Naive thymus-derived CD4-positive, alpha-beta T cell (primary cell): ENCODE results near the gene CDHR3. TPM values are rescaled to one million over a fixed set of nuclear protein-coding genes. Genes with fewer than 3 reads are reported as not detected.
A peak's percentile ranks its signal among the peaks of the same experiment; 100 is the strongest.

Source experiments
- ATAC-seq: fragments of 150-1000 bp; cut with Tn5 transposase; 2 replicates; pipeline ENCODE4 v1.10.0; 2021; ENCODE audit warnings: mild to moderate bottlenecking, moderate library complexity
- CTCF ChIA-PET: fragments of 350-600 bp; sonication (Branson Sonifier 250); formaldehyde crosslinking; loops from one replicate; lab custom pipeline; 2021; ENCODE audit warnings: antibody characterized with exemption; lab: Charles Lee
- POLR2A ChIA-PET: fragments of 350-600 bp; sonication (Branson Sonifier 250); formaldehyde crosslinking; loops from one replicate; lab custom pipeline; 2021; ENCODE audit warnings: antibody characterized with exemption, inconsistent platforms; lab: Charles Lee
- DNase-seq, 9 donors: peaks; one replicate each; pipeline versions ENCODE4 v3.0.0 to v3.0.0-alpha.2; 2020 to 2022; ENCODE audit warnings: mixed read lengths in 1 of 9
- H3K27ac ChIP-seq: one replicate; pipeline ENCODE4 v1.7.0; 2013; ENCODE audit warnings: mild to moderate bottlenecking, low read depth, low read length, moderate library complexity
- H3K27me3 ChIP-seq, 2 donors: one replicate each; pipeline ENCODE4 v1.7.0; 2013; ENCODE audit warnings: low read length in 2 of 2, mild to moderate bottlenecking in 2 of 2, moderate library complexity in 2 of 2; ENCODE audit not compliant: control insufficient read depth in 2 of 2, insufficient read depth in 2 of 2
- H3K36me3 ChIP-seq, 3 experiments: 1 replicate in 2 of 3; 2 replicates in 1 of 3; pipeline ENCODE4 v1.7.0; 2013; ENCODE audit warnings: low read length in 3 of 3, mild to moderate bottlenecking in 3 of 3, moderate library complexity in 1 of 3; ENCODE audit not compliant: insufficient read depth in 3 of 3, control insufficient read depth in 2 of 3
- H3K4me1 ChIP-seq, 2 donors: one replicate each; pipeline ENCODE4 v1.7.0; 2013; ENCODE audit warnings: low read length in 2 of 2, mild to moderate bottlenecking in 2 of 2, moderate library complexity in 1 of 2; ENCODE audit not compliant: control insufficient read depth in 2 of 2, insufficient read depth in 2 of 2
- H3K4me3 ChIP-seq: 2 replicates; pipeline ENCODE4 v1.7.0; 2013; ENCODE audit warnings: mild to moderate bottlenecking, low read length
- H3K9me3 ChIP-seq, 3 experiments: 1 replicate in 2 of 3; 2 replicates in 1 of 3; pipeline ENCODE4 v1.7.0; 2013; ENCODE audit warnings: low read length in 3 of 3; ENCODE audit not compliant: control insufficient read depth in 2 of 3
- H3K27ac Mint-ChIP-seq, 9 donors: one replicate each; pipeline ENCODE4 v1.8.0; 2020 to 2022; ENCODE audit warnings: mixed read lengths in 9 of 9, mild to moderate bottlenecking in 8 of 9, moderate library complexity in 5 of 9, inconsistent platforms in 2 of 9
- H3K27me3 Mint-ChIP-seq, 5 donors: one replicate each; pipeline ENCODE4 v1.8.0; 2021 to 2022; ENCODE audit warnings: mixed read lengths in 5 of 5, mild to moderate bottlenecking in 1 of 5
- H3K36me3 Mint-ChIP-seq, 5 donors: one replicate each; pipeline ENCODE4 v1.8.0; 2020 to 2022; ENCODE audit warnings: mixed read lengths in 5 of 5, mild to moderate bottlenecking in 3 of 5, inconsistent platforms in 1 of 5
- H3K4me1 Mint-ChIP-seq, 7 donors: one replicate each; pipeline ENCODE4 v1.8.0; 2020 to 2022; ENCODE audit warnings: mixed read lengths in 7 of 7, mild to moderate bottlenecking in 3 of 7, inconsistent platforms in 1 of 7
- H3K4me3 Mint-ChIP-seq, 10 donors: one replicate each; pipeline ENCODE4 v1.8.0; 2020 to 2022; ENCODE audit warnings: mild to moderate bottlenecking in 10 of 10, mixed read lengths in 10 of 10, moderate library complexity in 6 of 10, inconsistent platforms in 2 of 10
- H3K9me3 Mint-ChIP-seq, 11 donors: one replicate each; pipeline ENCODE4 v1.8.0; 2020 to 2022; ENCODE audit warnings: mixed read lengths in 11 of 11, mild to moderate bottlenecking in 4 of 11, inconsistent platforms in 1 of 11, moderate library complexity in 1 of 11
- intact Hi-C, 2 donors: fragments of 100-400 bp; cut with micrococcal nuclease; formaldehyde crosslinking; loops; one replicate each; pipeline ENCODE4 v1.15.1; 2023
- polyA plus RNA-seq, 2 donors: library from polyadenylated mRNA; unstranded; fragments of 300-500 nt; fragmentation: Illumina TruSeq; gene quantifications; one replicate each; pipeline ENCODE4 v1.2.3, GENCODE V29; 2021
- total RNA-seq, 6 experiments: library from RNA in 5 of 6; stranded (reverse) in 5 of 6; gene quantifications; 1 replicate in 5 of 6; 2 replicates in 1 of 6; pipeline ENCODE4 v1.2.3 and lab custom pipeline; 2021 to 2026

Gene CDHR3
- total and polyA plus RNA-seq, 7 experiments from 2014 or later: 1.1 to 14.0 (median 6.5) TPM

GRCh38 chr7:106029451-106029850, 66.4 kb downstream of the CDHR3 start:
- intact Hi-C loops: no loop called here
- Histone ChIP-seq H3K4me3 (no peak overlapping the region), H3K27me3 (no peaks in the 10 kb centered on the region), H3K27ac (no peak overlapping the region), H3K9me3 (no peaks in the 10 kb centered on the region), H3K36me3 (no peaks in the 10 kb centered on the region), H3K4me1 (peaks cover 0 to 29% of the 10 kb centered on the region in 2 donors)
- ChIA-PET POLR2A (interaction anchor here (1.2 kb wide), 2 partner anchors 15 kb away, joined by 4 to 5 read pairs; no protein-coding TSS in a partner anchor), CTCF (interaction anchor here (1.3 to 11.0 kb wide), 3 partner anchors 11 to 269 kb away, joined by 3 to 85 read pairs (median 6); no protein-coding TSS in a partner anchor)
- H3K4me3 Mint-ChIP-seq: no peak overlapping the region
- H3K9me3 Mint-ChIP-seq: peaks cover 0 to 3% (median 0%) of the 10 kb centered on the region in 11 donors
- ATAC-seq (no peak), DNase-seq (no peak)
- H3K27me3 Mint-ChIP-seq: peaks cover 0 to 39% (median 0%) of the 10 kb centered on the region in 5 donors
- peaks cover 6 to 73% (median 57%) of the 10 kb centered on the region in 7 donors for H3K4me1 Mint-ChIP-seq
- no peaks in the 10 kb centered on the region for H3K36me3 Mint-ChIP-seq
- H3K27ac Mint-ChIP-seq: peak overlapping the region in 5 of 9 donors; percentile 2 to 80 (median 16)

DNA sequence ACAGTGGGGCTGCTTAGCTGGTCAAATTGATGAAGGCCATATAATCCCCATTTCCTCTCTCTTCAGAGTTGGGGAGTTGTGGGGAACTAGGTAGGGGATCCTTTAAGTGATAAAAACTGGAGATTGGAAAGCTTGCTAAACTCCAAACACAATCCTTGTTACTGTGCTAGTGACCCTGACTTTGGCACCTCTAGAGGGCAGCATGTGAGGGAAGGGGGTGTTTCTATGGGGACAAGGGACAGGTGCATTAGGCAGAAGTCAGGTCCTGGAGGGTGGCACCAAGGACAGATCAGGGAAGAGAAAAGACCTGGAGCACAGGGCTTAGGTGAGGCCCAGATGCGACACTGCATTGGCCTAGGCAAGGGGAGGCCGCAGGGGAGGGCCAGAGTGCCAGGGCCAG, 66.9 kb downstream of the CDHR3 start:
- no peaks in the 10 kb centered on the region for H3K9me3 ChIP-seq
- no peak overlapping the region for H3K4me3 ChIP-seq
- no peak for DNase-seq
- no peaks in the 10 kb centered on the region for H3K36me3 ChIP-seq
- intact Hi-C loops: no loop called here
- no peak overlapping the region for H3K4me3 Mint-ChIP-seq
- H3K36me3 Mint-ChIP-seq: no peaks in the 10 kb centered on the region
- H3K27ac ChIP-seq: no peak overlapping the region
- CTCF ChIA-PET: interaction anchor here (0.9 to 11.0 kb wide), 4 partner anchors 10 to 269 kb away, joined by 3 to 85 read pairs (median 5); no protein-coding TSS in a partner anchor
- peaks cover 6 to 70% (median 56%) of the 10 kb centered on the region in 7 donors for H3K4me1 Mint-ChIP-seq
- H3K27me3 ChIP-seq: no peaks in the 10 kb centered on the region
- H3K27ac Mint-ChIP-seq: peak overlapping the region in 3 of 9 donors; percentile 16 to 58 (median 55)
- no peak for ATAC-seq
- H3K4me1 ChIP-seq: peaks cover 0 to 26% of the 10 kb centered on the region in 2 donors
- POLR2A ChIA-PET: interaction anchor here (1.2 to 1.5 kb wide), 3 partner anchors 10 to 15 kb away, joined by 4 to 5 read pairs (median 5); no protein-coding TSS in a partner anchor
- peaks cover 0 to 3% (median 0%) of the 10 kb centered on the region in 11 donors for H3K9me3 Mint-ChIP-seq
- peaks cover 0 to 39% (median 0%) of the 10 kb centered on the region in 5 donors for H3K27me3 Mint-ChIP-seq

DNA sequence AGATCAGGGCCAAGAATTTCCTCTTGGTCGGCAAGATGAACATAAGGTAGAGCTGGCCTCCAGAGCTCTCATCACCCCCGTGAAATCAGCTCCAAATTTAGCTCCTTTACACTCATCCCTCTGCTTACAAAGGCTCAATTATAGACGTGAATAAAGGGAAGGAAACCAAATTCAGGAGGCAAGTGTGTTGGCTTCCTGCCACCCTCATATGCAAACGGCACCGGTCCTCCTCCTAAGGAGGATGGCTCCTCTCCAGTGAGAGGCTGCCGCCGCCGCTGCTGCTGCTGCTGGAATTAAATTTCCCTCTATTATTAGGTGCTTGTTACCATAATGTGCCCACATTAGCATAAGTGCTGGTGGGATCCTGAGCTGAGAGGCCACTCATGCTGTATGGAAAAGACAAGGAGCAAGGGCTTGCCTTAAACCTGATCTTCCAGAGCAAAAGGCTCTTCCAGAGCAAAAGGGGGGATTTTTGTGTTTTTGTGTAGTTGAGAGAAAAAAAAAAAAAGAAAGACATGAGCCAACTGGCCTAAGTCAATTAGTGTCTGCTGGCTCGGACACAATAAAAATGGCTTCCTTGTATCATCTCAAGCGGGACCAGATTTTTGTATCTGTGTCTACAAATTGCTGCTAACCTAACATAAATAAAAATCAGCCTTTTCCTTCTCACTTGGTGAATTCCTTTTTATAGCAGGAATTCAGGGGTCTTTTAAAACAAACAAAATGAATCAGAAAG, 68.4 kb downstream of the CDHR3 start:
- ChIA-PET POLR2A (interaction anchor here (0.9 to 1.7 kb wide), 4 partner anchors 8 to 1048 kb away, joined by 3 to 5 read pairs (median 4); no protein-coding TSS in a partner anchor), CTCF (interaction anchor here (1.0 to 11.0 kb wide), 4 partner anchors 9 to 271 kb away, joined by 3 to 85 read pairs (median 4); no protein-coding TSS in a partner anchor)
- ATAC-seq (peak; percentile 46), DNase-seq (peak in 5 of 9 donors; percentile 21 to 48 (median 40))
- H3K4me3 ChIP-seq: no peak overlapping the region
- H3K4me1 ChIP-seq: peaks cover 0 to 18% of the 10 kb centered on the region in 2 donors
- peak overlapping the region in 8 of 10 donors; percentile 10 to 68 (median 50) for H3K4me3 Mint-ChIP-seq
- H3K36me3 ChIP-seq: no peaks in the 10 kb centered on the region
- H3K27ac Mint-ChIP-seq: peak overlapping the region in 7 of 9 donors; percentile 34 to 82 (median 71)
- no peak overlapping the region for H3K27ac ChIP-seq
- H3K4me1 Mint-ChIP-seq: peaks cover 6 to 65% (median 42%) of the 10 kb centered on the region in 7 donors
- no peaks in the 10 kb centered on the region for H3K9me3 ChIP-seq
- peaks cover 0 to 3% (median 0%) of the 10 kb centered on the region in 11 donors for H3K9me3 Mint-ChIP-seq
- intact Hi-C loops: no loop called here
- no peaks in the 10 kb centered on the region for H3K36me3 Mint-ChIP-seq
- no peaks in the 10 kb centered on the region for H3K27me3 ChIP-seq
- H3K27me3 Mint-ChIP-seq: peaks cover 0 to 39% (median 0%) of the 10 kb centered on the region in 5 donors

- Mint-ChIP-seq H3K4me3 (peak overlapping the region in 1 of 10 donors; percentile 9), H3K9me3 (peaks cover 0 to 3% (median 0%) of the 10 kb centered on the region in 11 donors), H3K4me1 (peaks cover 6 to 69% (median 37%) of the 10 kb centered on the region in 7 donors), H3K36me3 (no peaks in the 10 kb centered on the region), H3K27ac (peak overlapping the region in 4 of 9 donors; percentile 10 to 63 (median 44)), H3K27me3 (peaks cover 0 to 38% (median 0%) of the 10 kb centered on the region in 5 donors)
- ChIA-PET POLR2A (interaction anchor here (1.4 kb wide), 1 partner anchor 22 kb away, joined by 4 read pairs; no protein-coding TSS in a partner anchor), CTCF (interaction anchor here (0.6 to 1.4 kb wide), 3 partner anchors 10 to 272 kb away, joined by 3 read pairs; no protein-coding TSS in a partner anchor)
- no peaks in the 10 kb centered on the region for H3K9me3 ChIP-seq
- no peak overlapping the region for H3K4me3 ChIP-seq
- no peak for ATAC-seq
- H3K4me1 ChIP-seq: peaks cover 0 to 18% of the 10 kb centered on the region in 2 donors
- H3K27ac ChIP-seq: no peak overlapping the region
- intact Hi-C loops: no loop called here
- no peaks in the 10 kb centered on the region for H3K36me3 ChIP-seq
- no peak for DNase-seq
- no peaks in the 10 kb centered on the region for H3K27me3 ChIP-seq
These were observed 69.2 kb downstream of the CDHR3 start for GRCh38 chr7:106032295-106032694.

GRCh38 chr7:106033735-106034134, 70.7 kb downstream of the CDHR3 start:
- Mint-ChIP-seq H3K9me3 (peaks cover 0 to 3% (median 0%) of the 10 kb centered on the region in 11 donors), H3K36me3 (no peaks in the 10 kb centered on the region), H3K27ac (no peak overlapping the region), H3K4me1 (peaks cover 6 to 73% (median 41%) of the 10 kb centered on the region in 7 donors), H3K27me3 (peaks cover 0 to 33% (median 0%) of the 10 kb centered on the region in 5 donors), H3K4me3 (no peak overlapping the region)
- DNase-seq (no peak), ATAC-seq (no peak)
- no peaks in the 10 kb centered on the region for H3K9me3 ChIP-seq
- H3K4me1 ChIP-seq: peaks cover 0 to 18% of the 10 kb centered on the region in 2 donors
- intact Hi-C loops: no loop called here
- ChIA-PET POLR2A (interaction anchor here (0.6 to 1.9 kb wide), 4 partner anchors 10 to 342 kb away, joined by 4 to 12 read pairs (median 5); no protein-coding TSS in a partner anchor), CTCF (interaction anchor here (0.8 kb wide), 1 partner anchor 10 kb away, joined by 3 read pairs; no protein-coding TSS in a partner anchor)
- no peaks in the 10 kb centered on the region for H3K36me3 ChIP-seq
- no peak overlapping the region for H3K4me3 ChIP-seq
- no peaks in the 10 kb centered on the region for H3K27me3 ChIP-seq
- H3K27ac ChIP-seq: no peak overlapping the region

DNA sequence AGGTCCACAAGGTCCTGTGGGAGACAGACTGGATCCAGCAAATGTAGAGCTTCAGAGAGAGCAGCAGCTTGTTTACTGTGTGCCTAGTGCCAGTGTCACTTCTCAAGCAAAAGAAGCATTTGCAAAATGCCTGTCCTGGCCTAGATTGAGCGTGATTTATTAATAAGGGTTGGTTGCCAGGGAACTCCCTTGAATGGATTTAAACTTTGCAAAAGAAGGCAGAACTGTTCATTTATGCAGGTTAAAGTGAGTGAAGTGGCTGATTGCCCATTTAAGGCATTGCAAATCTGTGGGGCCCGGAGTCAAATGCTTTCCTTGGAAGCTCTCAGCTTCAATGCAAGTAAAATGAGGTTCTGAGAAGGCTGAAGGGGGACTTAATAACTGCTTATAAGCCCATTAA, 71.3 kb downstream of the CDHR3 start:
- Mint-ChIP-seq H3K27ac (peak overlapping the region in 1 of 9 donors; percentile 17), H3K4me1 (peaks cover 6 to 73% (median 38%) of the 10 kb centered on the region in 7 donors), H3K27me3 (peaks cover 0 to 32% (median 0%) of the 10 kb centered on the region in 5 donors), H3K36me3 (no peaks in the 10 kb centered on the region), H3K4me3 (no peak overlapping the region), H3K9me3 (peaks cover 0 to 3% (median 0%) of the 10 kb centered on the region in 11 donors)
- Histone ChIP-seq H3K36me3 (no peaks in the 10 kb centered on the region), H3K27ac (no peak overlapping the region), H3K9me3 (no peaks in the 10 kb centered on the region), H3K4me1 (peaks cover 0 to 18% of the 10 kb centered on the region in 2 donors), H3K4me3 (no peak overlapping the region), H3K27me3 (no peaks in the 10 kb centered on the region)
- CTCF ChIA-PET: interaction anchor here (0.6 to 1.2 kb wide), 5 partner anchors 9 to 699 kb away, joined by 3 to 5 read pairs (median 3); no protein-coding TSS in a partner anchor
- DNase-seq (no peak), ATAC-seq (no peak)
- POLR2A ChIA-PET: interaction anchor here (1.2 to 1.9 kb wide), 4 partner anchors 11 to 343 kb away, joined by 3 to 12 read pairs (median 4); no protein-coding TSS in a partner anchor
- intact Hi-C loops: no loop called here
